Fibroblast of pulmonary artery (primary cell): Measurements from ENCODE around the gene MUC12.

ENCODE experiments used
- DNase-seq: peaks from one replicate; pipeline ENCODE4 v3.0.0-alpha.2; 2010; ENCODE audit warnings: low read depth
- H3K4me3 ChIP-seq: replicated peaks from 2 replicates; pipeline ENCODE4 v1.5.1; 2011; ENCODE audit warnings: low read depth, mild to moderate bottlenecking, control low read depth, low read length, moderate library complexity
- TF ChIP-seq, protein P1 (sequence below): IDR thresholded peaks from 2 replicates; pipeline ENCODE4 v1.5.1; 2011; ENCODE audit warnings: mild to moderate bottlenecking, control low read depth, low read length, inconsistent platforms; ENCODE audit errors: missing control alignments

MUC12 gene

DNA sequence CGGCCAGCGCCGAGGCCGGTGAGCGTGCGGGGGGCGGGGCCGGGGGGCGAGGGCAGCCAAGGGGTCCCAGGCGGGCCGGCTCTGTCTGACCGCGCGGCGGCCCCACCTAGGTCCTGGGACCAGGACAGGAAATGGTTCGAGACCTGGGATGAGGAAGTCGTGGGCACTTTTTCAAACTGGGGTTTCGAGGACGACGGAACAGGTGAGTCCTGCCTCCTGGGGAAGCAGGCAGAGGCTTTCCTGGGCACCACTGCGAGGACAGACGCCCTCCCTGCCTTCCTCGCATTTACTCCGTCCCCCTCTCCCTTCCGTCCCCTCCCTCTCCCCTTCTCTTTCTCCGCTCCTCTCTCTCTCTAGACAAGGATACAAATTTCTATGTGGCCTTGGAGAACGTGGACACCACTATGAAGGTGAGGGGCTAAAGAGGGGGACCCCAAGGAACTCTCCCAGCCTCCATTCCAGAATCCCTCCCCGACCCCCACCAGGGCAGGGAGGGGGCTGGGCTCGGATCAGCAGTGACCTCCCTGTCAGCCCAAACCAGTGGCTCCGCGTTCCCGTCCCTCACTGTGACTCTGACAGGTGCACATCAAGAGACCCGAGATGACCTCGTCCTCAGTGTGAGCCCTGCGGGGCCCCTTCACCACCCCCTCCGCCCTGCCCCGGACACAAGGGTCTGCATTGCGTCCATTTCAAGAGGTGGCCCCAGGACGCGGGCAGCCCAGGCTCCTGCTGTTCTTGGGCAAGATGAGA is 2.6 kb upstream of the MUC12 start:
- no peak overlapping the region for H3K4me3 ChIP-seq
- DNase-seq: no peak
- TF ChIP-seq, protein P1, sequence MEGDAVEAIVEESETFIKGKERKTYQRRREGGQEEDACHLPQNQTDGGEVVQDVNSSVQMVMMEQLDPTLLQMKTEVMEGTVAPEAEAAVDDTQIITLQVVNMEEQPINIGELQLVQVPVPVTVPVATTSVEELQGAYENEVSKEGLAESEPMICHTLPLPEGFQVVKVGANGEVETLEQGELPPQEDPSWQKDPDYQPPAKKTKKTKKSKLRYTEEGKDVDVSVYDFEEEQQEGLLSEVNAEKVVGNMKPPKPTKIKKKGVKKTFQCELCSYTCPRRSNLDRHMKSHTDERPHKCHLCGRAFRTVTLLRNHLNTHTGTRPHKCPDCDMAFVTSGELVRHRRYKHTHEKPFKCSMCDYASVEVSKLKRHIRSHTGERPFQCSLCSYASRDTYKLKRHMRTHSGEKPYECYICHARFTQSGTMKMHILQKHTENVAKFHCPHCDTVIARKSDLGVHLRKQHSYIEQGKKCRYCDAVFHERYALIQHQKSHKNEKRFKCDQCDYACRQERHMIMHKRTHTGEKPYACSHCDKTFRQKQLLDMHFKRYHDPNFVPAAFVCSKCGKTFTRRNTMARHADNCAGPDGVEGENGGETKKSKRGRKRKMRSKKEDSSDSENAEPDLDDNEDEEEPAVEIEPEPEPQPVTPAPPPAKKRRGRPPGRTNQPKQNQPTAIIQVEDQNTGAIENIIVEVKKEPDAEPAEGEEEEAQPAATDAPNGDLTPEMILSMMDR: no peak

DNA sequence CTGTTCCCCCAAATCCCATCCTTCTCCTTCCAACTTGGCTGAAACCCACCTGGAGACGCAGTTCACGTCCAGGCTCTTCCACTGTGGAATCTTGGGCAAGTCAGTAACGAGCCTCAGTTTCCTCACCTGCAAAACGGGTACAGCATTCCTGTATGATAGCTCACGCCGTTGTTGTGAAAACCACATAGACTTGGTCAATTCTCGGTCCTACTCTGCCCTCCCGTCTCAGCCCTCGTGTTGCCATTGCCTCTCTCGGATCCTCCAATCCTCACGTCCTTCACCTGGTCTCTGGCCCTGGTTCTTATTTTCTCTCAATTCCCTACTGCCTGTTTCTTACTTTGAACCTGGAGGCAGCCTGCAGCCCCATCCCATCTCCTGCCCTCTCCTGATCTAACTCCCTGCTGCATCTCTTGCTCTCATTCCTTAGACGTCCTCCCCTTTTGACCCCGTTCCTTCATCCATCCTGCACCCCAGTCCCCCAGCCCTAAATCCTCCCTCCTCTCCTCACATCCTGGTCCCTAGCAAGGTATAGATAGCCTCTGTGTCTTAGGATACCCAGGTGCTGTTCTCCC is 2.0 kb upstream of the MUC12 start:
- no peak overlapping the region for H3K4me3 ChIP-seq
- TF ChIP-seq, protein P1: no peak
- DNase-seq: no peak

DNA sequence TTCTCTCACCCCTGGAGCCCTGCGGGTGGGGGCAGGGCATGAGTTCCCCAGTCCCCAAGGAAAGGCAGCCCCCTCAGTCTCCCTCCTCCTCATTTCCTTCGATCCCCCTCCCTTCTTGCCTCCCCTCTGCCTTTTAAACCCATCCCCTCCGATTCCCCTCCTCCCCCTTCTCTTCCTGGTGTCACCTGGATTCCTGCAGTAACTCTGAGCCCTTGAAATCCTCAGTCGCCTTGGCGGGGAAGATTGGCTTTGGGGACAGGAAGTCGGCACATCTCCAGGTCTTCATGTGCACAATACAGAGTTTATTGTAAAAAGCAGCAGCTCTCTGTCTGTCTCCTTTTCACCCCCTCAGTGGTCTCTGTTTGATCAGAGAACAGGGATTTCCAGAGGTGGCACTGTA is 1.3 kb upstream of the MUC12 start:
- H3K4me3 ChIP-seq: no peak overlapping the region
- DNase-seq: no peak
- TF ChIP-seq, protein P1: no peak

DNA sequence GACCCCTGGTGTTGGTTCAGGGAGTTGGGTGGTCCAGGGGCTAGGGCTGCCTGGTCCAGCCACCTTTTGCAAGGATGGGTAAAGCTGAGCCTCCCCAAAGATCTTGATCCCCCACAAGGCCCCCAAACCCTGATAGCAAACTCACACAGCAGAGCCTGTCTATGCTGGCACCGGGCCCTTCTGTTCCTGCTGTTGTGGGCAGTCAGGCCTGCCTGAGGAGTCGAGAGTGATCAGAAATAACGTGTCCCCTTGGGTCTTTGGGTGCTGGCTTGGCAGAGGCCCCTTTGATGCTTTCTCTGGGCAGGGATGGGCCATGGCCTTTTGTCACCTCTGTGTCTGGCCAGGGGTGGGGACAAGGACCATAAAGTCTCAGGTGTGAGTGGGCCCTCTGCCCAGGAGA is 715 bp upstream of the MUC12 start:
- no peak for DNase-seq
- TF ChIP-seq, protein P1: no peak
- H3K4me3 ChIP-seq: no peak overlapping the region

DNA sequence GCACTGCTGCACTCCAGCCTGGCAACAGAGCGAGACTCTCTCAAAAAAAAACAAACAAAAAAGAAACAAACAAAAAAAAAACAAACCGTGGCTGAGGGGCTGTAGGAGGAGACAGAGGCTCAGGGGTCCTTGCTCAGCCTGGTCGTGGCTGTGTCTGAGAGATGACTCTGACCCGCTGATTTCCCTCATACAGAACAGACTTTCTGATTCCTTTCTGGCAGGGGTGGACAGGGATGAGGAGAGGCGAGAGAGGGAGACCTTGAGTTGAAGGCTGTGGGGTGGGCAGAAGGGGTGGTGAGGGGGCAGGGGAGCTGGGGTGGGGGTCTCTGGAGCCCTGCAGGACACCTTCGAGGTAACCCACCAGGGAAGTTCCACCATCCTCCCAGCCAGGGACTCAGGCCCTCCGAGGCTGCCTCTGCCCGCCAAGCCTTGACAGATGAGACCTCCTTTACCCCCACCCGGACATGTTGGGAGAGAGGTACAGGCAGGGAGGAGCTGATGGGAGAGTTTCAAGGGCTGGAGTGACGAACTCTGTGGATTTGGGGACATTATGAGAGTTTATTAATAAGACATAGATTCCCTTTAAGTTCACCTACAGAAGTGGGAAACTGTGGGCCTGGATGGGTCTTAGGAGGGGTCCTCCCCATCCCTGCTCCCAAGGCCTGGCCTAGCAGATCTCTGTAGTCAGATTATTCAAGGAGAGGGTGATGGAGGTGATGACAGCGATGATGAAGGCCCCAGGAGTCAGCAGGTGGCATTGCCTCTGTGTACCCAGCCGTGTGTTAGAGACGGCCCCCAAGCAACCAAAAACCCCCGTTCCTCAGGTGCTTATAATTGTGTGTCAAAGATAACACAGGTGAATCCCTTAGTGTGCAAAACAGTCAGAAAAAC is 2.0 kb downstream of the MUC12 start:
- no peak overlapping the region for H3K4me3 ChIP-seq
- TF ChIP-seq, protein P1: no peak
- no peak for DNase-seq

DNA sequence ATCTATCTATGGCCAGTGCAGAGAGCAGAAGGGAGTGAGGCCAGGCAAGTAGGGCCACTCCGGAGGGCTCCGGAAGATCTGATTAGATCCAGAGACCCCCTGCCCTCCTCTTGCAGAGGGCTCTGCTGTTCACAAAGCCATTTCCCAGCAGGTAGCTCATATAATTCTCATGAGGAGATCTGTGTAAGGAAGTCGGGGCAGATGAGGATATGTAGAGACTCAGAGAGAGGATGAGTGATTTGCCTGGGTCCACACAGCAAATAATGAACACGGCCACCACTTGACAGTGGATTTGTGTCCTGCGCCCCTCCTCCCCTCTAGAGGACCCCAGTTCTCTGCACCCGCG is 2.6 kb downstream of the MUC12 start:
- DNase-seq: no peak
- no peak overlapping the region for H3K4me3 ChIP-seq
- TF ChIP-seq, protein P1: no peak
